Keratinocyte (primary cell): ENCODE results near the gene HCN1.

Experiments
- EZH2 ChIP-seq: IDR thresholded peaks from one replicate; pipeline ENCODE4 v1.6.1; 2012; ENCODE audit warnings: inconsistent platforms, mild to moderate bottlenecking, low read length, moderate library complexity
- TF ChIP-seq, protein P1 (sequence below), 3 experiments: IDR thresholded peaks in 1 of 3; conservative IDR thresholded peaks in 1 of 3; optimal IDR thresholded peaks in 1 of 3; 2 replicates in 2 of 3; 3 replicates in 1 of 3; pipeline versions ENCODE3 to v1.5.1; 2011; ENCODE audit warnings: low read length in 3 of 3, mild to moderate bottlenecking in 3 of 3, moderate library complexity in 2 of 3, control low read depth in 1 of 3, inconsistent platforms in 1 of 3; ENCODE audit not compliant: insufficient read depth in 2 of 3; ENCODE audit errors: extremely low read depth in 1 of 3

DNA sequence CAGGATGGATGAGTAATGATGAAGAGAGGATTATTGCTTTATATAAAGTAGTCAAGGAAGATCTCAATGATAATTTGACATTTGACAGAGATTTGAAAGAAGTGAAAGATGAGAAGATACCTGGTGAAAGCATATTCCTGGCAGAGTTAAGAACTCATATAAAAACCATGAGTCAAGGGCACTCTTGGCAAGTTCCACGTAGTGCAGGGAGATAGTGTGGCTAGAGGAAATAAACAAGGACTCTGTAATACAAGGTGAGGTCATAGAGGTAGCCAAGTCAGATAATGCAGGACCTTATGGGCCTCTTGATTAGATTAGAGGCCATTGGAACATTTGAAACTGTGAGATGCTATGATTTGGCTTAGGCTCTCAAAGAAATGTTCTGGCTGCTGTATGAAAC, 72.3 kb downstream of the HCN1 start:
- TF ChIP-seq, protein P1, sequence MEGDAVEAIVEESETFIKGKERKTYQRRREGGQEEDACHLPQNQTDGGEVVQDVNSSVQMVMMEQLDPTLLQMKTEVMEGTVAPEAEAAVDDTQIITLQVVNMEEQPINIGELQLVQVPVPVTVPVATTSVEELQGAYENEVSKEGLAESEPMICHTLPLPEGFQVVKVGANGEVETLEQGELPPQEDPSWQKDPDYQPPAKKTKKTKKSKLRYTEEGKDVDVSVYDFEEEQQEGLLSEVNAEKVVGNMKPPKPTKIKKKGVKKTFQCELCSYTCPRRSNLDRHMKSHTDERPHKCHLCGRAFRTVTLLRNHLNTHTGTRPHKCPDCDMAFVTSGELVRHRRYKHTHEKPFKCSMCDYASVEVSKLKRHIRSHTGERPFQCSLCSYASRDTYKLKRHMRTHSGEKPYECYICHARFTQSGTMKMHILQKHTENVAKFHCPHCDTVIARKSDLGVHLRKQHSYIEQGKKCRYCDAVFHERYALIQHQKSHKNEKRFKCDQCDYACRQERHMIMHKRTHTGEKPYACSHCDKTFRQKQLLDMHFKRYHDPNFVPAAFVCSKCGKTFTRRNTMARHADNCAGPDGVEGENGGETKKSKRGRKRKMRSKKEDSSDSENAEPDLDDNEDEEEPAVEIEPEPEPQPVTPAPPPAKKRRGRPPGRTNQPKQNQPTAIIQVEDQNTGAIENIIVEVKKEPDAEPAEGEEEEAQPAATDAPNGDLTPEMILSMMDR (optimal IDR thresholded peaks at IDR 0.05 in 1 of 3, IDR thresholded peaks at IDR 0.05 in 1 of 3, conservative IDR thresholded peaks at IDR 0.05 in 1 of 3; ENCODE audit: extremely low read depth in 1 of 3, insufficient read depth in 2 of 3, low read length in 3 of 3): no peak
- no peak for TF ChIP-seq EZH2
